Heart right ventricle (tissue), 16 donors: ENCODE measurements around the gene YPEL2. TPM values are rescaled to one million over a fixed set of nuclear protein-coding genes. Genes with fewer than 3 reads are reported as not detected.

Experiments used
- ATAC-seq, 8 donors: fragments of 200-7000 bp; cut with Tn5 transposase; one replicate each; pipeline ENCODE4 v1.9.1; 2020; ENCODE audit warnings: mild to moderate bottlenecking in 8 of 8, moderate library complexity in 8 of 8, moderate number of reproducible peaks in 1 of 8
- DNase-seq, 2 donors: peaks; one replicate each; pipeline ENCODE4 v3.0.0-alpha.2; 2020
- H3K27ac ChIP-seq, 10 donors: fragments of 200-600 bp; sonication (generic) in 2 of 10; one replicate each; pipeline versions ENCODE4 v1.5.0 to v1.8.0; 2020 to 2022; ENCODE audit warnings: mild to moderate bottlenecking in 3 of 10
- H3K27me3 ChIP-seq, 7 donors: fragments of 200-600 bp; one replicate each; pipeline ENCODE4 v1.8.0; 2021 to 2022; ENCODE audit warnings: mild to moderate bottlenecking in 2 of 7
- H3K36me3 ChIP-seq, 9 donors: fragments of 200-600 bp; sonication (generic) in 1 of 9; one replicate each; pipeline versions ENCODE4 v1.5.0 to v1.8.0; 2020 to 2022; ENCODE audit warnings: mild to moderate bottlenecking in 2 of 9
- H3K4me1 ChIP-seq, 9 donors: fragments of 200-600 bp; sonication (generic) in 1 of 9; one replicate each; pipeline versions ENCODE4 v1.5.0 to v1.8.0; 2020 to 2022; ENCODE audit warnings: mild to moderate bottlenecking in 4 of 9
- H3K4me3 ChIP-seq, 10 donors: fragments of 200-600 bp; sonication (generic) in 2 of 10; one replicate each; pipeline versions ENCODE4 v1.5.0 to v1.8.0; 2020 to 2022; ENCODE audit warnings: mild to moderate bottlenecking in 7 of 10, moderate library complexity in 2 of 10
- H3K9me3 ChIP-seq, 11 donors: fragments of 200-600 bp in 10 of 11; sonication (generic) in 2 of 11; one replicate each; pipeline versions ENCODE4 v1.5.0 to v1.8.0; 2013 to 2022; ENCODE audit warnings: mild to moderate bottlenecking in 2 of 11, control low read depth in 1 of 11, moderate library complexity in 1 of 11
- WGBS, 2 donors: extraction: QIAGEN DNeasy Blood & Tissue Kit; methylation state at CpG; one replicate each; pipeline ENCODE4 v1.1.7; 2013; ENCODE audit warnings: inconsistent platforms in 1 of 2; 5-methylcytosine and 5-hydroxymethylcytosine counted together
- intact Hi-C, 10 donors: fragments of 100-400 bp; cut with DNase I; formaldehyde crosslinking; loops; one replicate each; pipeline versions ENCODE4 v1.11.1 to v1.14.2; 2022
- polyA plus RNA-seq, 2 donors: library from polyadenylated mRNA; stranded (reverse); fragments of 200-250 nt; gene quantifications; one replicate each; pipeline ENCODE4 v1.2.3, GENCODE V29; 2013
- total RNA-seq, 10 donors: library from RNA; stranded (reverse); fragmentation: NEBNext Ultra II Directional in 3 of 10; extraction: Animal tissue kit (Norgen Biotek cat#: 25700) in 3 of 10; gene quantifications; one replicate each; pipeline versions ENCODE4 v1.2.1 to v1.2.4, GENCODE V29; 2021 to 2023
- TF ChIP-seq, protein P1 (sequence below), 9 donors: fragments of 200-600 bp; sonication (generic) in 2 of 9; IDR thresholded peaks; one replicate each; pipeline versions ENCODE4 v1.5.0 to v1.8.0; 2021 to 2022; ENCODE audit warnings: antibody characterized with exemption in 9 of 9, mild to moderate bottlenecking in 5 of 9, moderate library complexity in 1 of 9
- donor health status: Arrhythmogenic right ventricular cardiomyopathy.
- donor health status: ischemic (EF 13 %, LVEDD 7.1; RV severe dilation, severe dysfunction).
- donor health status: healthy with polysubstance abuse.
- donor health status: DM: no; HTN: yes; CAD: no.
- donor health status: DM: no; HTN: no; CAD: no.
- donor health status: ischemic (EF 25% LVEDD 6.9; RV normal size, moderate dysfunction).
- donor health status: ischemic (EF 25% LVEDD 5.7; RV mildly dilated, moderate dysfunction).
- donor health status: healthy.
- donor health status: DM: yes; HTN: yes; CAD: no.
- donor health status: Ischemic cardiomyopathy.
- donor health status: ischemic (EF 35%, LVEDD 5.7; RV mildly dilated, moderate dysfunction).
- donor health status: nonischemic (EF 11% LVEDD 7.7; RV severe dilation, severe dysfunction).
- donor health status: DM: yes; HTN: yes; CAD: no.
- donor health status: PGD.
- donor health status: ischemic (EF 29% LVEDD 5.4; RV normal size, mild dysfunction).
- donor health status: nonischemic (EF 23%, LVEDD 6.1; RV moderate dilation, normal function).

Gene YPEL2
- total and polyA plus RNA-seq, 12 donors: 5.0 to 57.1 (median 36.5) TPM

DNA sequence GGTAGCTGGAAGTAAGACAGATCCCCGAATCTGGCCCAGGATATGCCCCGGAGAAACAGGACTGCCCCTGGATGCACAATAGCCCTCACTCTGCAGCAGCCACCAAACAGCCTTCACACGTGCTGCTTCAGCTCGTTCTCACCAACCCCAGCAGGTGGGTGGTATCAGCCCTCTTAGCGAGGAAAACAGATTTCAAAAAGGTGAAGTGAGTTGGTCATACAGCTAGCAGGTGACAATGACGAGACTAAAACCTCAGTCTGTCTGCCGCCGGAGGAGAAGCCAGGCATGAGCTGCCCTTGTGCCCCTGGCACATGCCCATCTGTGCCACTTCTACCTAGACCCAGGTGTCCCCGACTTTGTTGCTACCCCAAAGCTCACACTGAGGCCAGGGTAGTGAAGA is 92.4 kb downstream of the YPEL2 start:
- no peaks in the 10 kb centered on the region for H3K36me3 ChIP-seq
- 58 to 70% methylated on average over 9 of the region's 9 CpGs for WGBS, 2 donors
- TF ChIP-seq, protein P1, sequence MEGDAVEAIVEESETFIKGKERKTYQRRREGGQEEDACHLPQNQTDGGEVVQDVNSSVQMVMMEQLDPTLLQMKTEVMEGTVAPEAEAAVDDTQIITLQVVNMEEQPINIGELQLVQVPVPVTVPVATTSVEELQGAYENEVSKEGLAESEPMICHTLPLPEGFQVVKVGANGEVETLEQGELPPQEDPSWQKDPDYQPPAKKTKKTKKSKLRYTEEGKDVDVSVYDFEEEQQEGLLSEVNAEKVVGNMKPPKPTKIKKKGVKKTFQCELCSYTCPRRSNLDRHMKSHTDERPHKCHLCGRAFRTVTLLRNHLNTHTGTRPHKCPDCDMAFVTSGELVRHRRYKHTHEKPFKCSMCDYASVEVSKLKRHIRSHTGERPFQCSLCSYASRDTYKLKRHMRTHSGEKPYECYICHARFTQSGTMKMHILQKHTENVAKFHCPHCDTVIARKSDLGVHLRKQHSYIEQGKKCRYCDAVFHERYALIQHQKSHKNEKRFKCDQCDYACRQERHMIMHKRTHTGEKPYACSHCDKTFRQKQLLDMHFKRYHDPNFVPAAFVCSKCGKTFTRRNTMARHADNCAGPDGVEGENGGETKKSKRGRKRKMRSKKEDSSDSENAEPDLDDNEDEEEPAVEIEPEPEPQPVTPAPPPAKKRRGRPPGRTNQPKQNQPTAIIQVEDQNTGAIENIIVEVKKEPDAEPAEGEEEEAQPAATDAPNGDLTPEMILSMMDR (IDR thresholded peaks at IDR 0.05): no peak
- ATAC-seq (peak in 1 of 8 donors; percentile 8), DNase-seq (no peak)
- no peaks in the 10 kb centered on the region for H3K27me3 ChIP-seq
- intact Hi-C loops: loop anchor here in 7 of 10 donors (2.0 to 10.0 kb wide), 8 partner anchors 37 to 93 kb away; partner anchors contain the start of gene YPEL2 (in 5 of the 7)
- peaks cover 28 to 80% (median 68%) of the 10 kb centered on the region in 9 donors for H3K4me1 ChIP-seq
- no peaks in the 10 kb centered on the region for H3K9me3 ChIP-seq
- no peak overlapping the region for H3K4me3 ChIP-seq
- peak overlapping the region; percentile 75 to 98 (median 93) for H3K27ac ChIP-seq

GRCh38 chr17:59424331-59424730 is 92.9 kb downstream of the YPEL2 start:
- no peaks in the 10 kb centered on the region for H3K36me3 ChIP-seq
- H3K27ac ChIP-seq: peak overlapping the region; percentile 75 to 98 (median 93)
- ATAC-seq: peak in 6 of 8 donors; percentile 1 to 53 (median 44)
- intact Hi-C loops: loop anchor here in 7 of 10 donors (2.0 to 10.0 kb wide), 8 partner anchors 37 to 94 kb away; partner anchors contain the start of gene YPEL2 (in 5 of the 7)
- peak overlapping the region in 3 of 10 donors; percentile 30 to 33 (median 31) for H3K4me3 ChIP-seq
- H3K9me3 ChIP-seq: no peaks in the 10 kb centered on the region
- H3K27me3 ChIP-seq: no peaks in the 10 kb centered on the region
- no peak for DNase-seq
- 61 to 75% methylated on average over 4 of the region's 4 CpGs for WGBS, 2 donors
- peaks cover 28 to 82% (median 71%) of the 10 kb centered on the region in 9 donors for H3K4me1 ChIP-seq
- TF ChIP-seq, protein P1 (IDR thresholded peaks at IDR 0.05): no peak

- H3K4me1 ChIP-seq: peaks cover 28 to 82% (median 71%) of the 10 kb centered on the region in 9 donors
- H3K4me3 ChIP-seq: peak overlapping the region in 8 of 10 donors; percentile 14 to 33 (median 26)
- ATAC-seq: peak; percentile 42 to 81 (median 70)
- peak; percentile 47 to 76 for DNase-seq
- peak overlapping the region; percentile 75 to 98 (median 93) for H3K27ac ChIP-seq
- no peaks in the 10 kb centered on the region for H3K9me3 ChIP-seq
- TF ChIP-seq, protein P1 (IDR thresholded peaks at IDR 0.05): no peak
- 6 to 9% methylated on average over 16 of the region's 16 CpGs for WGBS, 2 donors
- no peaks in the 10 kb centered on the region for H3K27me3 ChIP-seq
- intact Hi-C loops: loop anchor here in 7 of 10 donors (2.0 to 10.0 kb wide), 6 partner anchors 51 to 95 kb away; partner anchors contain the start of gene YPEL2 (in 6 of the 7)
- H3K36me3 ChIP-seq: no peaks in the 10 kb centered on the region
Measured at GRCh38 chr17:59425085-59425931, 93.9 kb downstream of the YPEL2 start.

- intact Hi-C loops: loop anchor here in 7 of 10 donors (5.0 to 10.0 kb wide), 5 partner anchors 51 to 94 kb away; partner anchors contain the start of gene YPEL2 (in 5 of the 7)
- Histone ChIP-seq H3K4me1 (peaks cover 28 to 79% (median 68%) of the 10 kb centered on the region in 9 donors), H3K36me3 (no peaks in the 10 kb centered on the region), H3K9me3 (no peaks in the 10 kb centered on the region), H3K4me3 (peak overlapping the region in 5 of 10 donors; percentile 14 to 33 (median 30)), H3K27ac (peak overlapping the region; percentile 75 to 98 (median 93)), H3K27me3 (no peaks in the 10 kb centered on the region)
- TF ChIP-seq, protein P1 (IDR thresholded peaks at IDR 0.05): no peak
- DNase-seq (no peak), ATAC-seq (no peak)
- 60 to 70% methylated on average over 9 of the region's 9 CpGs for WGBS, 2 donors
Measured at GRCh38 chr17:59426031-59426430, 94.6 kb downstream of the YPEL2 start.
